HEK293 (cell line): Measurements from ENCODE around the gene MSRB3.

Source experiments
- CTCF ChIA-PET: fragments of 350-600 bp; formaldehyde crosslinking; extraction: SDS; loops from one replicate; lab custom pipeline; 2021; ENCODE audit warnings: antibody characterized with exemption; lab: Yijun Ruan, JAX
- POLR2A ChIA-PET: fragments of 300-600 bp; formaldehyde crosslinking; extraction: SDS; loops from one replicate; lab custom pipeline; 2020; ENCODE audit warnings: antibody characterized with exemption, inconsistent platforms; lab: Yijun Ruan, JAX
- H3K27ac ChIP-seq: fragments of 200-500 bp; sonication (Bioruptor generic); 2 replicates; pipeline ENCODE4 v1.5.1; 2014; ENCODE audit warnings: low read depth, low read length, control low read depth, inconsistent platforms; ENCODE audit errors: extremely low read depth
- H3K36me3 ChIP-seq, 2 experiments: fragments of 200-500 bp in 1 of 2; sonication (Bioruptor generic) in 1 of 2; 1 replicate in 1 of 2; 2 replicates in 1 of 2; pipeline ENCODE4 v1.5.1; 2014 to 2017; ENCODE audit warnings: inconsistent platforms in 2 of 2, low read length in 2 of 2; ENCODE audit not compliant: control insufficient read depth in 2 of 2, insufficient read depth in 1 of 2
- H3K4me1 ChIP-seq: fragments of 200-500 bp; sonication (Bioruptor generic); 2 replicates; pipeline ENCODE4 v1.5.1; 2014; ENCODE audit warnings: mild to moderate bottlenecking, low read length, inconsistent platforms; ENCODE audit not compliant: control insufficient read depth, insufficient read depth
- H3K4me3 ChIP-seq: 2 replicates; pipeline ENCODE4 v1.5.1; 2011; ENCODE audit warnings: low read depth, mild to moderate bottlenecking, control low read depth, low read length, moderate library complexity
- H3K9me3 ChIP-seq: fragments of 200-500 bp; sonication (Bioruptor generic); 2 replicates; pipeline ENCODE4 v1.5.1; 2014; ENCODE audit warnings: low read depth, low read length, inconsistent platforms; ENCODE audit not compliant: control insufficient read depth, insufficient read depth
- GLI2 ChIP-seq: fragments of 450-650 bp; formaldehyde crosslinking; IDR thresholded peaks from 2 replicates; pipeline ENCODE4; 2017; ENCODE audit warnings: missing biosample characterization, missing genetic modification characterization, low read depth, borderline replicate concordance
- REPIN1 ChIP-seq: fragments of 450-650 bp; formaldehyde crosslinking; IDR thresholded peaks from 2 replicates; pipeline ENCODE4 v1.5.1; 2017; ENCODE audit warnings: missing biosample characterization, missing genetic modification characterization, low read depth
- TRIM28 ChIP-seq: IDR thresholded peaks from 2 replicates; pipeline ENCODE4 v1.6.1; 2011; ENCODE audit warnings: low read length, control low read depth, borderline replicate concordance
- ZFP3 ChIP-seq: fragments of 450-650 bp; formaldehyde crosslinking; IDR thresholded peaks from 2 replicates; pipeline ENCODE4 v1.5.1; 2016; ENCODE audit warnings: low read depth, missing biosample characterization, missing genetic modification characterization
- ZNF146 ChIP-seq: fragments of 450-650 bp; formaldehyde crosslinking; IDR thresholded peaks from 2 replicates; pipeline ENCODE4 v1.5.1; 2016; ENCODE audit warnings: missing biosample characterization, missing genetic modification characterization
- ZNF23 ChIP-seq: fragments of 450-650 bp; formaldehyde crosslinking; IDR thresholded peaks from 2 replicates; pipeline ENCODE4 v1.5.1; 2016; ENCODE audit warnings: missing biosample characterization, missing genetic modification characterization, borderline replicate concordance
- ZNF621 ChIP-seq: fragments of 450-650 bp; formaldehyde crosslinking; IDR thresholded peaks from 2 replicates; pipeline ENCODE4 v1.5.1; 2017; ENCODE audit warnings: missing biosample characterization, missing genetic modification characterization
- ZNF624 ChIP-seq: fragments of 450-650 bp; formaldehyde crosslinking; IDR thresholded peaks from 2 replicates; pipeline ENCODE4 v1.5.1; 2017; ENCODE audit warnings: missing biosample characterization, missing genetic modification characterization
- ZNF629 ChIP-seq: fragments of 450-650 bp; formaldehyde crosslinking; IDR thresholded peaks from 2 replicates; pipeline ENCODE4 v1.5.1; 2017; ENCODE audit warnings: missing biosample characterization, missing genetic modification characterization
- ZNF768 ChIP-seq: fragments of 450-650 bp; formaldehyde crosslinking; IDR thresholded peaks from 2 replicates; pipeline ENCODE4 v1.5.1; 2018; ENCODE audit warnings: missing biosample characterization, mild to moderate bottlenecking, missing genetic modification characterization
- ZSCAN30 ChIP-seq: fragments of 450-650 bp; IDR thresholded peaks from 2 replicates; pipeline ENCODE4 v1.5.1; 2018; ENCODE audit warnings: missing biosample characterization, mild to moderate bottlenecking, missing genetic modification characterization, moderate library complexity
- TF ChIP-seq, protein P1 (sequence below): fragments of 450-650 bp; formaldehyde crosslinking; IDR thresholded peaks from 2 replicates; pipeline ENCODE4 v1.5.1; 2016; ENCODE audit warnings: missing biosample characterization, missing genetic modification characterization, borderline replicate concordance
- TF ChIP-seq, protein P2 (sequence below): fragments of 450-650 bp; formaldehyde crosslinking; IDR thresholded peaks from 2 replicates; pipeline ENCODE4 v1.5.1; 2016; ENCODE audit warnings: missing biosample characterization, missing genetic modification characterization, borderline replicate concordance
- TF ChIP-seq, protein P3 (sequence below): fragments of 450-650 bp; formaldehyde crosslinking; IDR thresholded peaks from 2 replicates; pipeline ENCODE4; 2016; ENCODE audit warnings: missing biosample characterization, missing genetic modification characterization
- TF ChIP-seq, protein P4 (sequence below): fragments of 450-650 bp; formaldehyde crosslinking; IDR thresholded peaks from 2 replicates; pipeline ENCODE4 v1.5.1; 2017; ENCODE audit warnings: missing biosample characterization, missing genetic modification characterization
- TF ChIP-seq, protein P5 (sequence below): fragments of 450-650 bp; formaldehyde crosslinking; IDR thresholded peaks from 2 replicates; pipeline ENCODE4 v1.5.1; 2016; ENCODE audit warnings: missing biosample characterization, missing genetic modification characterization
- TF ChIP-seq, protein P6 (sequence below): fragments of 450-650 bp; formaldehyde crosslinking; conservative IDR thresholded peaks from 2 replicates; pipeline ENCODE4 v1.5.1; 2016; ENCODE audit warnings: low read depth, missing biosample characterization, missing genetic modification characterization

The MSRB3 gene

DNA sequence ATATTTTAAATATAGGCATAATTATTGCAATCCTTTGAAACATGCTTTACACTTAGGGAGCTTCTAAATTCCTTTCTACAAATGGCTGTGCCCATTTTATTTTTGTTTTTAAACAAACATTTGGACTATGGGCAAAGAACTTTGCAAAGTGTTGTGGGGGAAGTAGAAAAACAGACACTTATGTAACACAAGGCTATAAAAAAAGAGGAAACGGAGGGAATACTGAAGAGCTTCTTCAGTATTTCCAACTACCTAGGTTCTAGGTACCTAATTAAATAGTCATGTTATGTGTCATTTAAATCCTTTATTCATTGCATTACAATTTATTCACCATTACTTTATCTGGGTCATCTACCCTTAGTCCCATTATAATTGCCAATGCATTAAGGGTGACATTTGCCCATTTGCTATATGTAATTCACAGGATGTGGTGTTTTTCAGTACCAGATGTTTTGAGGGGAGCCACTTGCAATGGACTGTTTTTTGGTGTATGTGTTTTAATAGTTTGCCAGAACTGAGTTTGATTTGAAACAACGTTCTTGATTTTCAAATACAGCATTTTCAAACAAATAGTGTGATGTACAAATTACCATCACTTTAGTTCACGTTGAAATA, 1.5 kb upstream of the MSRB3 start:
- CTCF ChIA-PET = interaction anchor here (0.6 kb wide), 3 partner anchors 166 to 804 kb away, joined by 3 to 5 read pairs (median 3); no protein-coding TSS in a partner anchor
- POLR2A ChIA-PET = no interaction called here
- TF ChIP-seq ZNF23 (tag by site-specific recombination) (no peak), ZNF621 (tag by site-specific recombination) (no peak), ZSCAN30 (tag by site-specific recombination) (no peak), REPIN1 (tag by site-specific recombination) (no peak), ZFP3 (tag by site-specific recombination) (no peak), GLI2 (no peak), TRIM28 (no peak), ZNF768 (no peak), ZNF624 (tag by site-specific recombination) (no peak), ZNF146 (tag by site-specific recombination) (no peak), ZNF629 (tag by site-specific recombination) (no peak)
- TF ChIP-seq, protein P1, sequence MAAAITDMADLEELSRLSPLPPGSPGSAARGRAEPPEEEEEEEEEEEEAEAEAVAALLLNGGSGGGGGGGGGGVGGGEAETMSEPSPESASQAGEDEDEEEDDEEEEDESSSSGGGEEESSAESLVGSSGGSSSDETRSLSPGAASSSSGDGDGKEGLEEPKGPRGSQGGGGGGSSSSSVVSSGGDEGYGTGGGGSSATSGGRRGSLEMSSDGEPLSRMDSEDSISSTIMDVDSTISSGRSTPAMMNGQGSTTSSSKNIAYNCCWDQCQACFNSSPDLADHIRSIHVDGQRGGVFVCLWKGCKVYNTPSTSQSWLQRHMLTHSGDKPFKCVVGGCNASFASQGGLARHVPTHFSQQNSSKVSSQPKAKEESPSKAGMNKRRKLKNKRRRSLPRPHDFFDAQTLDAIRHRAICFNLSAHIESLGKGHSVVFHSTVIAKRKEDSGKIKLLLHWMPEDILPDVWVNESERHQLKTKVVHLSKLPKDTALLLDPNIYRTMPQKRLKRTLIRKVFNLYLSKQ (tag by site-specific recombination) = no peak
- TF ChIP-seq, protein P2, sequence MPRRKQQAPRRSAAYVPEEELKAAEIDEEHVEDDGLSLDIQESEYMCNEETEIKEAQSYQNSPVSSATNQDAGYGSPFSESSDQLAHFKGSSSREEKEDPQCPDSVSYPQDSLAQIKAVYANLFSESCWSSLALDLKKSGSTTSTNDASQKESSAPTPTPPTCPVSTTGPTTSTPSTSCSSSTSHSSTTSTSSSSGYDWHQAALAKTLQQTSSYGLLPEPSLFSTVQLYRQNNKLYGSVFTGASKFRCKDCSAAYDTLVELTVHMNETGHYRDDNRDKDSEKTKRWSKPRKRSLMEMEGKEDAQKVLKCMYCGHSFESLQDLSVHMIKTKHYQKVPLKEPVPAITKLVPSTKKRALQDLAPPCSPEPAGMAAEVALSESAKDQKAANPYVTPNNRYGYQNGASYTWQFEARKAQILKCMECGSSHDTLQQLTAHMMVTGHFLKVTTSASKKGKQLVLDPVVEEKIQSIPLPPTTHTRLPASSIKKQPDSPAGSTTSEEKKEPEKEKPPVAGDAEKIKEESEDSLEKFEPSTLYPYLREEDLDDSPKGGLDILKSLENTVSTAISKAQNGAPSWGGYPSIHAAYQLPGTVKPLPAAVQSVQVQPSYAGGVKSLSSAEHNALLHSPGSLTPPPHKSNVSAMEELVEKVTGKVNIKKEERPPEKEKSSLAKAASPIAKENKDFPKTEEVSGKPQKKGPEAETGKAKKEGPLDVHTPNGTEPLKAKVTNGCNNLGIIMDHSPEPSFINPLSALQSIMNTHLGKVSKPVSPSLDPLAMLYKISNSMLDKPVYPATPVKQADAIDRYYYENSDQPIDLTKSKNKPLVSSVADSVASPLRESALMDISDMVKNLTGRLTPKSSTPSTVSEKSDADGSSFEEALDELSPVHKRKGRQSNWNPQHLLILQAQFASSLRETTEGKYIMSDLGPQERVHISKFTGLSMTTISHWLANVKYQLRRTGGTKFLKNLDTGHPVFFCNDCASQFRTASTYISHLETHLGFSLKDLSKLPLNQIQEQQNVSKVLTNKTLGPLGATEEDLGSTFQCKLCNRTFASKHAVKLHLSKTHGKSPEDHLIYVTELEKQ (tag by site-specific recombination) = no peak
- TF ChIP-seq, protein P3, sequence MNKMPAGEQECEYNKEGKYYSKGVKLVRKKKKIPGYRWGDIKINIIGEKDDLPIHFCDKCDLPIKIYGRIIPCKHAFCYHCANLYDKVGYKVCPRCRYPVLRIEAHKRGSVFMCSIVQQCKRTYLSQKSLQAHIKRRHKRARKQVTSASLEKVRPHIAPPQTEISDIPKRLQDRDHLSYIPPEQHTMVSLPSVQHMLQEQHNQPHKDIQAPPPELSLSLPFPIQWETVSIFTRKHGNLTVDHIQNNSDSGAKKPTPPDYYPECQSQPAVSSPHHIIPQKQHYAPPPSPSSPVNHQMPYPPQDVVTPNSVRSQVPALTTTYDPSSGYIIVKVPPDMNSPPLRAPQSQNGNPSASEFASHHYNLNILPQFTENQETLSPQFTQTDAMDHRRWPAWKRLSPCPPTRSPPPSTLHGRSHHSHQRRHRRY (tag by site-specific recombination) = no peak
- TF ChIP-seq, protein P4, sequence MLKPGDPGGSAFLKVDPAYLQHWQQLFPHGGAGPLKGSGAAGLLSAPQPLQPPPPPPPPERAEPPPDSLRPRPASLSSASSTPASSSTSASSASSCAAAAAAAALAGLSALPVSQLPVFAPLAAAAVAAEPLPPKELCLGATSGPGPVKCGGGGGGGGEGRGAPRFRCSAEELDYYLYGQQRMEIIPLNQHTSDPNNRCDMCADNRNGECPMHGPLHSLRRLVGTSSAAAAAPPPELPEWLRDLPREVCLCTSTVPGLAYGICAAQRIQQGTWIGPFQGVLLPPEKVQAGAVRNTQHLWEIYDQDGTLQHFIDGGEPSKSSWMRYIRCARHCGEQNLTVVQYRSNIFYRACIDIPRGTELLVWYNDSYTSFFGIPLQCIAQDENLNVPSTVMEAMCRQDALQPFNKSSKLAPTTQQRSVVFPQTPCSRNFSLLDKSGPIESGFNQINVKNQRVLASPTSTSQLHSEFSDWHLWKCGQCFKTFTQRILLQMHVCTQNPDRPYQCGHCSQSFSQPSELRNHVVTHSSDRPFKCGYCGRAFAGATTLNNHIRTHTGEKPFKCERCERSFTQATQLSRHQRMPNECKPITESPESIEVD = no peak
- TF ChIP-seq, protein P5, sequence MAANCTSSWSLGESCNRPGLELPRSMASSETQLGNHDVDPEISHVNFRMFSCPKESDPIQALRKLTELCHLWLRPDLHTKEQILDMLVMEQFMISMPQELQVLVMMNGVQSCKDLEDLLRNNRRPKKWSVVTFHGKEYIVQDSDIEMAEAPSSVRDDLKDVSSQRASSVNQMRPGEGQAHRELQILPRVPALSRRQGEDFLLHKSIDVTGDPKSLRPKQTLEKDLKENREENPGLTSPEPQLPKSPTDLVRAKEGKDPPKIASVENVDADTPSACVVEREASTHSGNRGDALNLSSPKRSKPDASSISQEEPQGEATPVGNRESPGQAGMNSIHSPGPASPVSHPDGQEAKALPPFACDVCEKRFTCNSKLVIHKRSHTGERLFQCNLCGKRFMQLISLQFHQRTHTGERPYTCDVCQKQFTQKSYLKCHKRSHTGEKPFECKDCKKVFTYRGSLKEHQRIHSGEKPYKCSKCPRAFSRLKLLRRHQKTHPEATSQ (tag by site-specific recombination) = no peak
- TF ChIP-seq, protein P6, sequence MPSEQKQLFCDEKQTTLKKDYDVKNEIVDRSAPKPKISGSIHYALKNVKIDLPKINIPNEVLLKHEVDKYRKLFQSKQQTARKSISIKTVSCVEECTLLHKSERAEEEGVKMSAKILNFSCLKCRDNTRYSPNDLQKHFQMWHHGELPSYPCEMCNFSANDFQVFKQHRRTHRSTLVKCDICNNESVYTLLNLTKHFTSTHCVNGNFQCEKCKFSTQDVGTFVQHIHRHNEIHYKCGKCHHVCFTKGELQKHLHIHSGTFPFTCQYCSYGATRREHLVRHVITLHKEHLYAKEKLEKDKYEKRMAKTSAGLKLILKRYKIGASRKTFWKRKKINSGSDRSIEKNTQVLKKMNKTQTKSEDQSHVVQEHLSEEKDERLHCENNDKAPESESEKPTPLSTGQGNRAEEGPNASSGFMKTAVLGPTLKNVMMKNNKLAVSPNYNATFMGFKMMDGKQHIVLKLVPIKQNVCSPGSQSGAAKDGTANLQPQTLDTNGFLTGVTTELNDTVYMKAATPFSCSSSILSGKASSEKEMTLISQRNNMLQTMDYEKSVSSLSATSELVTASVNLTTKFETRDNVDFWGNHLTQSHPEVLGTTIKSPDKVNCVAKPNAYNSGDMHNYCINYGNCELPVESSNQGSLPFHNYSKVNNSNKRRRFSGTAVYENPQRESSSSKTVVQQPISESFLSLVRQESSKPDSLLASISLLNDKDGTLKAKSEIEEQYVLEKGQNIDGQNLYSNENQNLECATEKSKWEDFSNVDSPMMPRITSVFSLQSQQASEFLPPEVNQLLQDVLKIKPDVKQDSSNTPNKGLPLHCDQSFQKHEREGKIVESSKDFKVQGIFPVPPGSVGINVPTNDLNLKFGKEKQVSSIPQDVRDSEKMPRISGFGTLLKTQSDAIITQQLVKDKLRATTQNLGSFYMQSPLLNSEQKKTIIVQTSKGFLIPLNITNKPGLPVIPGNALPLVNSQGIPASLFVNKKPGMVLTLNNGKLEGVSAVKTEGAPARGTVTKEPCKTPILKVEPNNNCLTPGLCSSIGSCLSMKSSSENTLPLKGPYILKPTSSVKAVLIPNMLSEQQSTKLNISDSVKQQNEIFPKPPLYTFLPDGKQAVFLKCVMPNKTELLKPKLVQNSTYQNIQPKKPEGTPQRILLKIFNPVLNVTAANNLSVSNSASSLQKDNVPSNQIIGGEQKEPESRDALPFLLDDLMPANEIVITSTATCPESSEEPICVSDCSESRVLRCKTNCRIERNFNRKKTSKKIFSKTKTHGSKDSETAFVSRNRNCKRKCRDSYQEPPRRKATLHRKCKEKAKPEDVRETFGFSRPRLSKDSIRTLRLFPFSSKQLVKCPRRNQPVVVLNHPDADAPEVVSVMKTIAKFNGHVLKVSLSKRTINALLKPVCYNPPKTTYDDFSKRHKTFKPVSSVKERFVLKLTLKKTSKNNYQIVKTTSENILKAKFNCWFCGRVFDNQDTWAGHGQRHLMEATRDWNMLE (tag by site-specific recombination) = no peak
- H3K36me3 ChIP-seq = no peaks in the 10 kb centered on the region
- H3K27ac ChIP-seq = no peak overlapping the region
- no peaks in the 10 kb centered on the region for H3K9me3 ChIP-seq
- peaks cover 25% of the 10 kb centered on the region for H3K4me1 ChIP-seq
- H3K4me3 ChIP-seq = no peak overlapping the region
